Stimulated activated CD4-positive, alpha-beta T cell treated with anti-CD3 and anti-CD28 coated beads, Interleukin-1b, Interleukin-23, amount 100 ng/mL, for 1 hour (primary cell): ENCODE measurements around the gene KPNA1.
"Not testable (repeated sequence)": the region's sequence is repeated elsewhere in the genome, so short reads cannot be mapped to it uniquely, and the experiment has no call there.

Source experiments
- DNase-seq, 2 donors: peaks; one replicate each; pipeline ENCODE4 v3.0.0-alpha.2; 2020; ENCODE audit warnings: low read depth in 2 of 2

The KPNA1 gene

DNA sequence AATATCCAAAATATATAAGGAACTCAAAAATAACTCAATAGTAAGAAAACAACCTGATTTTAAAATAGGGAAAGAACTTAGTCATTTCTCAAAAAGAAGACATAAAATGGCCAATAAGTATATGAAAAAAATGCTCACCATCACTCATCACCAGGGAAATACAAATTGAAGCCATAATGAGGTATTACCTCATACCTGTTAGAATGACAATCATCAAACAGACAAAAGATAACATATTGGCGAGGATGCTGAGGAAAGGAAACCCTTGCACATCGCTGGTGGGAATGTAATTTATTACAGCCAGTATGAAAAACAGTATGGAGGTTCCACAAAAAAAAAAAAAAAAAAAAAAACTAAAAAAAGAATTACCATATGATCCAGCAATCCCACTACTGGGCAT is 38.2 kb downstream of the KPNA1 start:
- no peak for DNase-seq

DNA sequence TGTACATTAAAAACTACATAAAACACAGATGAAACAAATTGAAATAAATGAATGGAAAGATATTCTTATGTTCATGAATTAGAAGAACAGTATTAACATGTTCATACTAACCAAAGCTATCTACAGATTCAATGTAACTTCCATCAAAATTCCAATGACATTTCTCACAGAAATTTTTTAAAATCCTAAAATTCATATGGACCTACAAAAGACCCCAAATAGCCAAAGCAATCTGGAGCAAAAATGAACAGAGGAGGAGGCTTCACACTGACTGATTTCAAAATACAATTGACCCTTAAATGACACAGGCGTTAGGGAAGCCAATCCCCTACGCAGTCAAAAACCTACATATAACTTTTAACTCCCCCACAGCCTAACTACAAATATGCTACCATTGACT is 39.4 kb downstream of the KPNA1 start:
- DNase-seq: no peak

- DNase-seq: no peak
Measured at GRCh38 chr3:122469659-122470058, 45.1 kb downstream of the KPNA1 start.

DNA sequence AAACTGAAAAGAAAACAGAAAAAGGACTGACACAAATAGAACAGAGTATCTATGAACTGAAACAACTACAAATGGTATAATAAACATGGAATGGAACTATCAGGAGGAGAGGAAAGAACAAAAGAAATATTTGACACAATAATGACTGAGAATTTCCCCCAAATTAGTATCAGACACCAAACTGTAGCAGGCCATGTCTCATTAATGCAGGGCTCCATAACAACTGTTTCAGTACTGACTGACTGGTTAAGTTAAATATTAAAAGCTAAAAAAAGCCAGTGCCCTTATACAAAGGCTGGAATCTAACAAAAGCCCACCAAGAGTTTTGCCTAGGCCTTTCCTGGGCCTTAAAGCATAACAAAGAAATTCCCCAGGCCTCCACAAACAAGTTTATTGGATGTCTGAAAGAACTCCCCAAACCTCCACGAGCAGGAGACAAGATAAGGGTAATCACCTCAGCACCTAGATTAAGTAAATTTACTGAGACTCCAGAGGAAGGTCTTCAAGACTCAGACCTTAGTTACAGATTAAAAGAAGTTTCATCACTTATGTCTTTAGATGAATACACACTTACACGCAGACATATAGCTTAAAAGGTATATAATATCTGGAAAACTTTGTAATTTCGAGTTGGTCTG is 45.7 kb downstream of the KPNA1 start:
- DNase-seq: no peak

GRCh38 chr3:122466701-122467240 is 48.0 kb downstream of the KPNA1 start:
- no peak for DNase-seq

DNA sequence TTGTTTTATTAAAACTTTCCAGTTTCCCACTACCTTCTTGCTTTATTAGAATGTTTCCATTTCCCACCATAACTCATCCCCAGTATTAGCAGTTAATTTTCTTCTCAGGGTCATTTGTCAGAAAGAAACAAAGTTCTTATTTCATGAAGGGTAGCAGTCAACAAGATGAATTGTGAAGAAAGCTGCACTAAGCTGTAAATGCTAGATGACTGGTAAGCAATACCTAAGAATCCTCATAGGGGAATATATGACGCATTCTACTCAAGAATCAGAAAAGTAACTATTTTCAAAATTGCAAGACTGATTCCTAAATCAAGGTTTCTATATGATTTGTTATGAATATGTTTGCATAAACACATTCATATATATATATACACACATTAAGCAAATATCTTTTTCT is 50.1 kb downstream of the KPNA1 start:
- no peak for DNase-seq

DNA sequence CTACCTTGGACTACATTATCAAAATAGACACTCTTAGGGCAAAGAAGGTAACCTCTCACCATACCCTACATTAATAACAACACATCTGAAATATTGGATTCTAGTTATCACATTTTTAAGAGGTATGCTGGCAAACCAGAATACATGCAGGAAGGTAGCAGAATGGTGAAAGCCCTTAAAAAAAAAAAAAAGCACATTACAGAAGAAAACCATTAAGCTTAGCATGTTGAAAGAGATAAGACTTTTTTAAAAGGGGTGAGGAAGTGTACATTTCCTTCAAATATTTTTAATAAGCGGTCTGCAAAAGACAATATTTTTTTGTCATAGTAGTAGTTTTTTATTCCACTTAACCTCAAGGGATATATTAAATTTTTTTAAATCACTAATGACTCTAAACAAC is 52.3 kb downstream of the KPNA1 start:
- no peak for DNase-seq

- no peak for DNase-seq
Measured at GRCh38 chr3:122461806-122462205, 52.9 kb downstream of the KPNA1 start.

DNA sequence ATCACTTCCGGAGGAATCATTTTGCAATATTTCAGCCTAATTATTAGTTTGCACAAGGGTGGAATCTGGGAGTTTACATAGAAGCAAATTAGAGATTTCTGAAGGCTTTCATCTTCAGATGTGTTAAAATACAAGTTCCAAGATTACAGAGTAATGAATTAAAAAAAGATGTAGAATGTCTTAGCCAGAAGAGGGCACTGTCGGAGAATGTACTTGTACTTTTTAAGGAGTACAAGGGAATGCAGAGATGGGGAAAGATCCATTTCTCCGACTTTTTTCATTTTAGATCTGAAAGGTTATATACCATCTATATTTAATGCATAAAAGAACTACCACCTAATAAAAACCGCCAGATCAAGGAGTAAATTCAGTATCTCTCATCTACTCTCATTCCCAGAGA is 55.7 kb downstream of the KPNA1 start:
- DNase-seq: no peak

DNA sequence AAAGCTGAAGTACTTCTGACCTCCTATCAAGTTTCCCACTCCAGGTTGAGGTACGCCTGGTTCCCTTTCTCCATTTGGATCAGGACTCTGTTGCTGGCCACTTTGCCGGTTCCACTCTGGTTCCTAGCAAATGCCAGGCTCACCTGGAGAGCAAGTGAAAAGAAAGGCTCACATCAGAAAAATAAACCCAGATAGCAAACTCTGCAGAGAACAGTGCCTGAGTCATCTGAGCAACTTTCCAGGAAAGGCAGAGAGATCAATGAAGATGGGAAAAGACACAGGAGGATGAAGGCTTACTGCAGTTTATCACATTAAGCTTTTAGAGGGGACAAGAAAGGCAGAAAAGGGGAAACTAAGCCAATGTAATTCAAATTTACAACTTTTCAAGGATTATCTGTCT is 57.0 kb downstream of the KPNA1 start:
- DNase-seq: no peak

- DNase-seq: no peak
Measured at GRCh38 chr3:122456074-122456473, 58.7 kb downstream of the KPNA1 start.

DNA sequence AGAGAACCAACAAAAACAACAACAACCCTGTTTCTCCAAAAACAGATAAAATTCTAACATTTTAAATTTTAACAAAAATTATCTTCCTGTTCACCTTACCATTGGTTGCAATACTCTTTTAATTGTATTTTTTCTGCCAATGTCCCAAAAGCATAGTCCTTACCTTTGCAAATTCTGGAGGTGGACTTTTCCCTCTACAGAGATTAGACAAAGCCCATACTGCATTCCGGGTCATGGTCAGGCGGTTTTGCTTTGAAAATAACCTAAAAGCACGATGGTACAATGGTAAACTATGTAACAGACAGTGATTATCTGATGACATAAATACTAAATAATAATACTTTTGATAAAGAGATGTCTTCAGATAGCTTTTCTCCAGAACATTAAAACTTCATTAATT is 63.4 kb downstream of the KPNA1 start:
- DNase-seq: no peak

- DNase-seq: not testable (repeated sequence)
Measured at GRCh38 chr3:122448218-122448617, 66.5 kb downstream of the KPNA1 start.

DNA sequence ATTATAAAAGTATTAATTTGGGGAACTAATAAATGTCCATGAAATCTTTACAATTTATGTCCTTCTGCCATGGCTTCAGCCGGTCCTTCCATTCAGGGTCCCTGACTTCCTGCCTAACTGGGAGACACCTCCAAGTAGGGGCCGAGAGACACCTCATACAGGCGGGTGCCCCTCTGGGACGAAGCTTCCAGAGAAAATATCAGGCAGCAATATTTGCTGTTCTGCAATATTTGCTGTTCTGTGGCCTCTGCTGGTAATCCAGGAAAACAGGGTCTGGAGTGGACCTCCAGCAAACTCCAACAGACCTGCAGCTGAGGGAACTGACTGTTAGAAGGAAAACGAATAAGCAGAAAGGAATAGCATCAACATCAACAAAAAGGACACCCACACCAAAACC is 70.2 kb downstream of the KPNA1 start:
- not testable (repeated sequence) for DNase-seq

- not testable (repeated sequence) for DNase-seq
Measured at GRCh38 chr3:122443762-122444490, 70.8 kb downstream of the KPNA1 start.

DNA sequence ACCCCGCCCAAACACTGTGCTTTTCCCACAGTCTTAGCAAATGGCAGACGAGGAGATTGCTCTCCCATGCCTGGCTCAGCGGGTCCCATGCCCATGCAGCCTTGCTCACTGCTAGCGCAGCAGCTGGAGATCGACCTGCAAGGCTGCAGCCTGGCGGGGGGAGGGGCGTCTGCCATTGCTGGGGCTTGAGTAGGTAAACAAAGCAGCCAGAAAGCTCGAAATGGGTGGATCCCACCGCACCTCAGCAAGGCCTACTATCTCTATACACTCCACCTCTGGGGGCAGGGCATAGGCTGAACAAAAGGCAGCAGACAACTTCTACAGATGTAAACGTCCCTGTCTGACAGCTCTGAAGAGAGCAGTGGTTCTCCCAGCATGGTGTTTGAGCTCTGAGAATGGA is 71.6 kb downstream of the KPNA1 start:
- no peak for DNase-seq

GRCh38 chr3:122435950-122436349 is 78.8 kb downstream of the KPNA1 start:
- no peak for DNase-seq

DNA sequence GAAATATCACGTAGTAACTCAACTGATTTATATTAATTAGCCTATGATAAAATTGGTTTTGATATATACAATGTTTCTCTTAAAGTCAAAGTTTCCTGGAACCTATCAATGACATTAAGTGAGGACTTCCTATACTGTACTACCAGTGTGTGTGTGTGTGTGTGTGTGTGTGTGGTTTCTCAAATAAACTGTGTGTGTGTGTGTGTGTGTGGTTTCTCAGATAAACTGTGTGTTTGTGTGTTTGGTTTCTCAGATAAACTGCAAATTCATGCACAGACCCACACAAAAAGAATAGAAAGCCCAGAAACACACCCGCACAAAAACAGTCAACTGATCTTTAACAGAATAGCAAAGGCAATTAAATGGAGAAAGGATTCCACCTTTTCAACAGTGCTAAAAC is 84.4 kb downstream of the KPNA1 start:
- no peak for DNase-seq

DNA sequence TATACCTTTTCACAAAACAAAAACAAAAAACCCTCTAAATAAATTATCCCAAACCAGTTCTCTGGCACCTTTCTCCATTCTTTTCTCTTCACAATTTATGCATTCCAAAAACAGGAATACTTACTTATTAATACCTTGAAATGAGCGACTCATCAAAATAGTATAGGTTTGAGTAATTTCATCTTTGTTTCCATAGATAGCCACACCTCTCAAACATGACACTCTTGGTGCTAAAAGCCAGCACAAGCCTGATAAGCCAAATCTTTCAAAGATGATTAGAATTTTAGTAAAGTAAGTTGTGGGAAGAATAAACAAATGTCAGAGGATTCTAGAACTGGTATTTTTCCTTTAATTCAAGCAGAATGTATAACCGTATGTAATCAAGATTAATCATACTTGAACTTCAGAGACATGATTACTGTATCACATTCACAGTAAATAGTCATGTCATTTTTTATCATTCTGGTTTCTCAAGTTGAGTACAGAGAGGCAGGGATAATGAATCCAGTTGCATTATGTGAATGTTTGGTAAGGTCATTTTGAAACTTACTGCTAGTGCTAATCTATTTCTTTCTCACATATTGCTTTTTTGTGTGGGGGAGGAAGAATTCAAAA is 86.8 kb downstream of the KPNA1 start:
- DNase-seq: no peak

- no peak for DNase-seq
Measured at GRCh38 chr3:122421836-122422235, 92.9 kb downstream of the KPNA1 start.

- DNase-seq: no peak
Measured at GRCh38 chr3:122421101-122421500, 93.6 kb downstream of the KPNA1 start.

DNA sequence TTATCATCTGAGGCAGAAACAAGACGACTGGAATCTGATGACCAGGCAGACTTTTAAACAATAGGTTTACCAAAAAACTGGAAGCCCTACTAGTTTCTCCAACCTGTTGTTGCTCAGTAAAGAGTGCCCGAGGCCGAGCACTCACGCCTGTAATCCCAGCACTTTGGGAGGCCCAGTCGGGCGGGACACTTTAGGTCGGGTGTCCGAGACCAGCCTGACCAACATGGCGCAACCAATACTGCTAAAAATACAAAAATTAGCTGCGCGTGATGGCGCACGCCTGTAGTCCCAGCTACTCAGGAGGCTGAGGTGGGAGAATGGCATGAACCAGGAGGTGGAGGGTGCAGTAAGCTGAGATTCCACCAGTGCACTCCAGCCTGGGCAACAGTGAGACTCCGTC is 97.8 kb downstream of the KPNA1 start:
- DNase-seq: no peak
